Measurements from ENCODE around the gene AGBL1.
"Not testable (repeated sequence)": the region's sequence is repeated elsewhere in the genome, so short reads cannot be mapped to it uniquely, and the experiment has no call there.

AGBL1 gene

DNA sequence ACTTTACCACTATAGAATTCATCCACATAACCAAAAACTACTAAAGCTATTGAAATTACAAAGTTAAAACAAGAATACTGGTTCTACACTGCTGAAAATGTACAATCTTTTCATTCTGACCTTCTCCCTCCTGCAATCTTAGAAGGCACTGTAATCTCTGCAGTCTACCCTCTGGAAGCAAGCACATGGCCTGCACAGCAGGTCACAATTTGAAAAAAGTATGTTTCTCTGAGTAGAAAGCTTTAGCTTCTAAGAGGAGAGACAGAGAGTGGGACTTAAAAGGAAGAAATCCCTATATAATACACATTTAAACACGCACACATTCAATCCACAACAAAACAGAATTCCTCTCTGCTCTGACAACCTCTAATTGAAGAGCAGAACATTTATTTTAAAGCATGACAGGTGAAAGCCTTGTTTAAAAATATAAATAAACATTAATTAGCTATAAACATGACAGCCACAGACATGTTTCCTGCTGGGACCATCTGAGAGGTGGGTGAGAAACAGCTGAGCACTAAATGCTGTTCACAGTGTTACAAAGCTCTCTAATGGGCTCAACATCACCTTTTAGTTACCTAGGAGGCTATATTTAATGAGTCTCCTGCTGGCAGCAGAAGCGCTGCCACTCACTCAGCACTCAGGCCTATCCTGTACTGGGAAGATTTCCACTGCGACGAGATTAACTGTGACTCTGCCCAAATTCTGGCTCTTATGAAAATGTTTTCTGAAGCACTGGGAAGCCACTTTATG lies 447.4 kb downstream of the AGBL1 start:
- DNase-seq (ENCODE audit: low read depth), result no peak
- no peak overlapping the region for H3K4me3 ChIP-seq (ENCODE audit: low read depth, low read length)
- TF ChIP-seq, protein P1, sequence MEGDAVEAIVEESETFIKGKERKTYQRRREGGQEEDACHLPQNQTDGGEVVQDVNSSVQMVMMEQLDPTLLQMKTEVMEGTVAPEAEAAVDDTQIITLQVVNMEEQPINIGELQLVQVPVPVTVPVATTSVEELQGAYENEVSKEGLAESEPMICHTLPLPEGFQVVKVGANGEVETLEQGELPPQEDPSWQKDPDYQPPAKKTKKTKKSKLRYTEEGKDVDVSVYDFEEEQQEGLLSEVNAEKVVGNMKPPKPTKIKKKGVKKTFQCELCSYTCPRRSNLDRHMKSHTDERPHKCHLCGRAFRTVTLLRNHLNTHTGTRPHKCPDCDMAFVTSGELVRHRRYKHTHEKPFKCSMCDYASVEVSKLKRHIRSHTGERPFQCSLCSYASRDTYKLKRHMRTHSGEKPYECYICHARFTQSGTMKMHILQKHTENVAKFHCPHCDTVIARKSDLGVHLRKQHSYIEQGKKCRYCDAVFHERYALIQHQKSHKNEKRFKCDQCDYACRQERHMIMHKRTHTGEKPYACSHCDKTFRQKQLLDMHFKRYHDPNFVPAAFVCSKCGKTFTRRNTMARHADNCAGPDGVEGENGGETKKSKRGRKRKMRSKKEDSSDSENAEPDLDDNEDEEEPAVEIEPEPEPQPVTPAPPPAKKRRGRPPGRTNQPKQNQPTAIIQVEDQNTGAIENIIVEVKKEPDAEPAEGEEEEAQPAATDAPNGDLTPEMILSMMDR (IDR thresholded peaks at IDR 0.05; ENCODE audit: insufficient read depth, low read depth, low read length, missing control alignments), result no peak

DNA sequence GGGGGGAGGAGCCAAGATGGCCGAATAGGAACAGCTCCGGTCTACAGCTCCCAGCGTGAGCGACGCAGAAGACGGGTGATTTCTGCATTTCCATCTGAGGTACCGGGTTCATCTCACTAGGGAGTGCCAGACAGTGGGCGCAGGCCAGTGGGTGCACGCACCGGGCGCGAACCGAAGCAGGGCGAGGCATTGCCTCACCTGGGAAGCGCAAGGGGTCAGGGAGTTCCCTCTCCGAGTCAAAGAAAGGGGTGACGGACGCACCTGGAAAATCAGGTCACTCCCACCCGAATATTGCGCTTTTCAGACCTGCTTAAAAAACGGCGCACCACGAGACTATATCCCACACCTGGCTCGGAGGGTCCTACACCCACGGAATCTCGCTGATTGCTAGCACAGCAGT lies 448.4 kb downstream of the AGBL1 start:
- DNase-seq (ENCODE audit: low read depth); H3K4me3 ChIP-seq (ENCODE audit: low read depth, low read length): not testable (repeated sequence)

DNA sequence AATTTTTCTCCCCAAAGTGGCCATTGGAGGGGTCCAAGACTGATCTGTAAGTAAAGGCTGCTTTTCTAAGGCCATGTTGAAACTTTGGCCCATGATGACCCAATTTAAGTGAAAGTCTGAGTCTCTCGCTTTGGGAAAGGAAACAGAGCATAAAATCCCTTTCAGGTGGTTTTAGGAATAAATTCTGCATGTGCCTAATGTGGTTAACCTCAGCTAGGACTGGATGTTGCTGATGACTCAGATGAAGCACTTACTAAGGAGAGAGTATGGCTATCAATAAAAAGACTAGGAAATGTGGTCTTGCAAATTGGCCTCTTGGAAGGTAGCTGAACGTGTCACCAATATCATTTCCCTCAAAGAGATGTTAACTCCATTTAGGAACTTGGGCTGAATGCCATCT lies 458.5 kb downstream of the AGBL1 start:
- TF ChIP-seq, protein P1 (IDR thresholded peaks at IDR 0.05; ENCODE audit: insufficient read depth, low read depth, low read length, missing control alignments), result no peak
- no peak overlapping the region for H3K4me3 ChIP-seq (ENCODE audit: low read depth, low read length)
- DNase-seq (ENCODE audit: low read depth), result no peak

DNA sequence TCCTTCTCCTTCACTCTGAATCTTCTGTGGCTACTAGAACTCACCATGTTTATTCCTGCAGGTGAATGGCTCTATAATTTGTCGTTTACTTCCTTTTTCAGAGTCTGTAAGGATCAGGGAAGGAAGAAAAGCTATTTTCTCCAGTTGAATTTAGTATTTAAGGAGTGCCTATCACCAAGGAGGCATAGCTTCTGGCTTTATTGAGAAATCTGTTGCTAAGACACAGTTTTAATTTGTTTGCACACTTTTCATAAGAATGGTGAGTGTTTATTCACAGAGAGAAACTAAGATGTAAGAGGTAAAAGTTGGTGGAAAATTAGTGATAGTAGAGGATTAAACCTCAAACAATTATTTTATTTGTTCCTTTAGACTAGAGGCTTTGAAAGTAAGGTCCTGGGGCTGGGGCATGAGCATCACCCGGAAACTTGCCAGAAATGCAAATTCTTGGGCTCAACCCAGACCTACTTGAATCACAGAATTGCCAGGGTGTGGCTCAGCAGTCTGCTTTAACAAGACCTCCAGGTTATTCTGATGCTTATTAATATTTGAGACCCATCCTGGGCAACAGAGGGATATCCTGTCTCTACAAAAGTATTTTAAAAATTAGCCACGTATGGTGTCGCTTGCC lies 461.3 kb downstream of the AGBL1 start:
- no peak overlapping the region for H3K4me3 ChIP-seq (ENCODE audit: low read depth, low read length)
- no peak for DNase-seq (ENCODE audit: low read depth)
- TF ChIP-seq, protein P1 (IDR thresholded peaks at IDR 0.05; ENCODE audit: insufficient read depth, low read depth, low read length, missing control alignments), result no peak

DNA sequence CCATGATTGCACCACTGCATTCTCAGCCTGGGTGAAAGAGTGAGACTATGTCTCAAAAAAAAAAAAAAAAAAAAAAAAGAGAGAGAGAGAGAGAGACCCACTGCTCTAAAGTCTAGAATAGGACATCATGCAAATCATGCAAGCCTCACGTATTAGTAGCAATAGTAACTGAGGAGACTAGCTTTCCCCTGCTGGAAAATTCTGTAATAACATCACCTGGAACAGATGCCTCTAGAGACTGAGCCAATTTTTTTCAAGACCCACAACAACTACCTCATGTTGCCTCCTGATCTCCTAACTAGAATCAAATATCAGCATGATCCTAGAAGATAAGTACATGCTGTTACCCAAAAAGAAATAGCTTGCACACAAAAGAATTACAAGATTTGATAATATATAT lies 461.9 kb downstream of the AGBL1 start:
- DNase-seq (ENCODE audit: low read depth), result no peak
- H3K4me3 ChIP-seq (ENCODE audit: low read depth, low read length), result no peak overlapping the region
- TF ChIP-seq, protein P1 (IDR thresholded peaks at IDR 0.05; ENCODE audit: insufficient read depth, low read depth, low read length, missing control alignments), result no peak

DNA sequence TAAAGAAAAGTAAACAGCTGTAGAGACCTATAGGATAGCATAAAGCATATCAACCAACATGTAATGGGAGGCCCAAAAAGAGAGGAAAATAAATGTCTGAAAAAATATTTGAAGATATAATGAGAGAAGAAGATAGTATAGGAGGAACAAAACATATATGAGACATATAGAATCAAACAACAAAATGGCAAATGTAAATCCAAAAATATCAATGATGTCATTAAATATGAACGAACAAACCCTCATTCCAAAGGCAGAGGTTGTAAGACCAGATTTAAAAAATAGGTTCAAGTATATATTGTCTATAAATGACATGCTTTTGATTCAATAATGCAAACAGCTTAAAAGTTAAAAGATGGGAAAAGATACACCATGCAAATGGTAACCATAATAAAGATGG lies 470.4 kb downstream of the AGBL1 start:
- H3K4me3 ChIP-seq (ENCODE audit: low read depth, low read length), result no peak overlapping the region
- no peak for DNase-seq (ENCODE audit: low read depth)
- TF ChIP-seq, protein P1 (IDR thresholded peaks at IDR 0.05; ENCODE audit: insufficient read depth, low read depth, low read length, missing control alignments), result no peak

DNA sequence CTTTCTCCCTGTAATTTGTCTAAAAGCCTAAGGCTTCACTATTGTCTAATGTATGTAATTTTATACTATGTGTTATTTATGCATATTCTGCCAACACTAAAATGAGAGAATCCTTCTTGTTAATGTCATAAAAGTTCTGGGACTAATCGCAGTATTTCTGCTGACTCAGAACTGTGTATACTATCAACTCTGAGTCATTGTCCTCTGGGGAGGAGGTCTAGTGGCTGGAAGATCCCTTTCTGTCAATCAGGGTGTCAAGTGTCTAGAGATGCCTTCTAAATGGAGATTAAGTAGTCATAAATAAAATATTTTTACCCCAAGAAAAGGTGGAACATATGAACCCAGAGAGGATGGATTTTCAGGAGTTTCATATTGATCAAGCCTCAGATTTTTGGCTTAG lies 473.4 kb downstream of the AGBL1 start:
- TF ChIP-seq, protein P1 (IDR thresholded peaks at IDR 0.05; ENCODE audit: insufficient read depth, low read depth, low read length, missing control alignments), result no peak
- no peak for DNase-seq (ENCODE audit: low read depth)
- no peak overlapping the region for H3K4me3 ChIP-seq (ENCODE audit: low read depth, low read length)
